Kidney (tissue), 14 donors: ENCODE measurements around the gene M6PR. TPM values are rescaled to one million over a fixed set of nuclear protein-coding genes. Genes with fewer than 3 reads are reported as not detected.

Experiments
- DNase-seq, 5 donors: peaks; one replicate each; pipeline ENCODE4 v3.0.0-alpha.2; 2013 to 2020
- FAIRE-seq: peaks from 2 replicates; lab custom pipeline; 2012; peaks lifted over from hg19 to GRCh38; lab: Jason Lieb, UNC
- H3K27ac ChIP-seq, 2 donors: one replicate each; pipeline ENCODE4 v1.7.0; 2013; ENCODE audit warnings: low read depth in 2 of 2, low read length in 2 of 2, inconsistent platforms in 1 of 2
- H3K27me3 ChIP-seq: one replicate; pipeline ENCODE4 v1.7.1; 2013; ENCODE audit warnings: low read length, inconsistent platforms; ENCODE audit not compliant: control insufficient read depth, insufficient read depth
- H3K36me3 ChIP-seq, 3 donors: one replicate each; pipeline versions ENCODE4 v1.7.0 to v1.7.1; 2013; ENCODE audit warnings: low read length in 3 of 3, control low read depth in 1 of 3, inconsistent platforms in 1 of 3; ENCODE audit not compliant: insufficient read depth in 3 of 3, control insufficient read depth in 2 of 3
- H3K4me1 ChIP-seq, 3 donors: one replicate each; pipeline versions ENCODE4 v1.7.0 to v1.7.1; 2013; ENCODE audit warnings: low read length in 3 of 3, inconsistent platforms in 1 of 3, low read depth in 1 of 3; ENCODE audit not compliant: control insufficient read depth in 2 of 3, insufficient read depth in 2 of 3
- H3K4me3 ChIP-seq, 3 donors: one replicate each; pipeline versions ENCODE4 v1.7.0 to v1.8.1; 2013; ENCODE audit warnings: low read length in 3 of 3, control low read depth in 1 of 3, inconsistent platforms in 1 of 3
- H3K9ac ChIP-seq, 3 donors: one replicate each; pipeline versions ENCODE4 v1.7.0 to v1.7.1; 2013; ENCODE audit warnings: low read length in 3 of 3, control low read depth in 1 of 3, inconsistent platforms in 1 of 3
- H3K9me3 ChIP-seq, 3 donors: one replicate each; pipeline versions ENCODE4 v1.7.0 to v1.7.1; 2013; ENCODE audit warnings: low read length in 3 of 3, control low read depth in 1 of 3, inconsistent platforms in 1 of 3; ENCODE audit not compliant: control insufficient read depth in 2 of 3, insufficient read depth in 1 of 3
- intact Hi-C: fragments of 100-400 bp; cut with DNase I; formaldehyde crosslinking; loops from one replicate; pipeline ENCODE4 v1.11.1; 2022
- polyA plus RNA-seq: library from polyadenylated mRNA; stranded (reverse); fragments of 350-450 nt; fragmentation: Illumina TruSeq; extraction: RNeasy Lipid Tissue Mini Kit (QIAGEN cat#74804); gene quantifications from one replicate; pipeline ENCODE4 v1.2.3, GENCODE V29; 2014; ENCODE audit warnings: low read depth, low replicate concordance; ENCODE audit not compliant: insufficient read depth
- total RNA-seq: library from RNA; stranded (reverse); fragmentation: NEBNext Ultra II Directional; extraction: Animal tissue kit (Norgen Biotek cat#: 25700); gene quantifications from one replicate; pipeline ENCODE4 v1.2.1, GENCODE V29; 2021
- TF ChIP-seq, protein P1 (sequence below): IDR thresholded peaks from 3 replicates; pipeline ENCODE4 v1.5.1; 2012; ENCODE audit warnings: mild to moderate bottlenecking, moderate library complexity, borderline replicate concordance; ENCODE audit not compliant: insufficient read depth; ENCODE audit errors: extremely low read depth
- donor health status: control.
- donor health status: control.
- donor health status: control.
- donor health status: control.
- donor health status: control.
- donor health status: DM: yes; HTN: yes; CAD: no.
- donor health status: Normal renal cell carcinoma (clear cell type).

Gene M6PR
- total and polyA plus RNA-seq, 2 donors from 2014 or later = 84.7 to 165 TPM

DNA sequence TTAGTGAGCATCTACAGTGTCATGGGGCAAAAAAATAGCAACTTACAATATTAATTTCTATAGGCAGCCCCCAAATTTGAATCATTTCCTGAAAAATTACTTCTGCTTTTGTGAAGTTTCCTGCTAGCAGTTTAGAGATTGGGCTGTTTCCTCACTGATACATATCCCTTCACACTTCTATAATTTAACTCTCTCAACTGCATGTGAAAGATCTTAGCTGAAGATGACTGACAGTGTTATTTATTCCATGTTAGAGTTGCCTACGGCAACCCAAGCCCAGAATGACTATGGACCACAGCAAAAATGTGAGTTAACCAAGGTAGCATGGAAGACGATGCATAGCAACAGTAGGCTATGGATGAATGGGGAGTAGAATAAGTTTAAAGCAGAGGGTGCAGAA, 40.0 kb upstream of the M6PR start, which contains the start of gene KLRG1:
Gene KLRG1, plus strand, starts transcription at position 134 of the 400 bp plus-strand sequence. Its CDS starts 90 bp downstream, at position 224.
- H3K27ac ChIP-seq = no peak within 1 kb of the TSS
- intact Hi-C loops = no loop called here
- H3K4me3 ChIP-seq = no peak within 1 kb of the TSS

DNA sequence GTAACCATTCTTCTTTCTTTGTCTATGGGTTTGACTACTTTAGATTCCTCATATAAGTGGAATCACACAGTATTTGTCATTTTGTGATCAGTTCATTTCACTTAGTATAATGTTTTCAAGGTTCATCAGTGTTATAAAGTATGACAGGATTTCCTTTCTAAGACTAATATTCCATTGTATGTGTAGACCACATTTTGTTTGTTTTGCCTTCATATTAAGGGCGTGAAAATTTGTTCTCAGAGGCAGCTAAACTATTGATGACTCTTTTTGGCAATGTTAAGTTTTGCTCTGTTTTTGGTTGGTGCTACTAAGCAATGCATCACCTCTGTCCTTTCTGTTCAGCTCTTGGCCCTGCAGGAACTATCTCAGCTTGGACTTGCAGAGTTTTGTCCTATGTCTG, 38.2 kb upstream of the M6PR start:
- intact Hi-C loops = no loop called here
- no peak for FAIRE-seq

More for the DNA sequence above, 40.0 kb upstream of the M6PR start, which contains the start of gene KLRG1:
- FAIRE-seq (no peak), DNase-seq (no peak)
- no peaks in the 10 kb centered on the region for H3K36me3 ChIP-seq
- no peak within 1 kb of the TSS for H3K9ac ChIP-seq
- H3K9me3 ChIP-seq = no peaks in the 10 kb centered on the region
- TF ChIP-seq, protein P1, sequence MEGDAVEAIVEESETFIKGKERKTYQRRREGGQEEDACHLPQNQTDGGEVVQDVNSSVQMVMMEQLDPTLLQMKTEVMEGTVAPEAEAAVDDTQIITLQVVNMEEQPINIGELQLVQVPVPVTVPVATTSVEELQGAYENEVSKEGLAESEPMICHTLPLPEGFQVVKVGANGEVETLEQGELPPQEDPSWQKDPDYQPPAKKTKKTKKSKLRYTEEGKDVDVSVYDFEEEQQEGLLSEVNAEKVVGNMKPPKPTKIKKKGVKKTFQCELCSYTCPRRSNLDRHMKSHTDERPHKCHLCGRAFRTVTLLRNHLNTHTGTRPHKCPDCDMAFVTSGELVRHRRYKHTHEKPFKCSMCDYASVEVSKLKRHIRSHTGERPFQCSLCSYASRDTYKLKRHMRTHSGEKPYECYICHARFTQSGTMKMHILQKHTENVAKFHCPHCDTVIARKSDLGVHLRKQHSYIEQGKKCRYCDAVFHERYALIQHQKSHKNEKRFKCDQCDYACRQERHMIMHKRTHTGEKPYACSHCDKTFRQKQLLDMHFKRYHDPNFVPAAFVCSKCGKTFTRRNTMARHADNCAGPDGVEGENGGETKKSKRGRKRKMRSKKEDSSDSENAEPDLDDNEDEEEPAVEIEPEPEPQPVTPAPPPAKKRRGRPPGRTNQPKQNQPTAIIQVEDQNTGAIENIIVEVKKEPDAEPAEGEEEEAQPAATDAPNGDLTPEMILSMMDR = no peak
- no peaks in the 10 kb centered on the region for H3K27me3 ChIP-seq
- H3K4me1 ChIP-seq = no peaks in the 10 kb centered on the region

DNA sequence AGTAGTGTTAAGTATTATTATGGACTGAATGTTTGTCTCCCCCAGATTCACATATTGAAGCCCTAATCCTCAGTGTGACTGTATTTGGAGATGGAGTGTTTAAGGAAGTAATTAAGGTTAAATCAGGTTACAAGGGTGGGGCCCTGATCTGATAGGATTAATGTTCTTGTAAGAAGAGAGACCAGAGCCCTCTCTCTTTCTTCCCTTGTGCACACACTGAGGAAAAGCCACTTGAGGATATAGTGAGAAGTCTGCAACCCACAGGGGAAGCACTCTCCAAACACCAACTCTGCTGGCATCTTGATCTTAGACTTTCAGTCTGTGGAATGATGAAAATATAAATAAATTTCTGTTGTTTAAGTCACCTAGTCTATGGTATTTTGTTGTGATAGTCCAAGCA, 37.7 kb upstream of the M6PR start:
- TF ChIP-seq, protein P1 = no peak
- intact Hi-C loops = no loop called here
- Histone ChIP-seq H3K27ac (no peak overlapping the region), H3K9ac (no peak overlapping the region), H3K36me3 (no peaks in the 10 kb centered on the region), H3K4me3 (no peak overlapping the region), H3K9me3 (no peaks in the 10 kb centered on the region), H3K27me3 (no peaks in the 10 kb centered on the region), H3K4me1 (no peaks in the 10 kb centered on the region)
- FAIRE-seq (no peak), DNase-seq (no peak)

More for the DNA sequence above, 38.2 kb upstream of the M6PR start:
- no peaks in the 10 kb centered on the region for H3K4me1 ChIP-seq
- H3K9ac ChIP-seq = no peak overlapping the region
- H3K4me3 ChIP-seq = no peak overlapping the region
- H3K27ac ChIP-seq = no peak overlapping the region
- TF ChIP-seq, protein P1 = no peak
- no peak for DNase-seq
- H3K9me3 ChIP-seq = no peaks in the 10 kb centered on the region
- H3K27me3 ChIP-seq = no peaks in the 10 kb centered on the region
- no peaks in the 10 kb centered on the region for H3K36me3 ChIP-seq
